HEK293 (cell line): Measurements from ENCODE around the gene LRBA.

Experiments
- EGR2 ChIP-seq: fragments of 450-650 bp; formaldehyde crosslinking; IDR thresholded peaks from 2 replicates; pipeline ENCODE4 v1.5.1; 2016; ENCODE audit warnings: low read depth, missing biosample characterization, missing genetic modification characterization
- GLIS1 ChIP-seq: fragments of 450-650 bp; formaldehyde crosslinking; IDR thresholded peaks from 2 replicates; pipeline ENCODE4 v1.5.1; 2016; ENCODE audit warnings: missing biosample characterization, missing genetic modification characterization
- IKZF3 ChIP-seq: fragments of 450-650 bp; IDR thresholded peaks from 2 replicates; pipeline ENCODE4 v1.5.0; 2018; ENCODE audit warnings: missing biosample characterization, mild to moderate bottlenecking, missing genetic modification characterization, moderate library complexity
- KLF17 ChIP-seq: fragments of 450-650 bp; formaldehyde crosslinking; IDR thresholded peaks from 2 replicates; pipeline ENCODE4 v1.5.1; 2016; ENCODE audit warnings: missing biosample characterization, missing genetic modification characterization
- MZF1 ChIP-seq: fragments of 450-650 bp; formaldehyde crosslinking; IDR thresholded peaks from 2 replicates; pipeline ENCODE4 v1.5.1; 2017; ENCODE audit warnings: missing biosample characterization, missing genetic modification characterization, borderline replicate concordance
- PRDM1 ChIP-seq: fragments of 450-650 bp; formaldehyde crosslinking; IDR thresholded peaks from 2 replicates; pipeline ENCODE4; 2016; ENCODE audit warnings: missing biosample characterization, missing genetic modification characterization
- PRDM10 ChIP-seq: fragments of 450-650 bp; formaldehyde crosslinking; IDR thresholded peaks from 2 replicates; pipeline ENCODE4 v1.5.1; 2016; ENCODE audit warnings: missing biosample characterization, missing genetic modification characterization
- PRDM6 ChIP-seq: fragments of 450-650 bp; formaldehyde crosslinking; IDR thresholded peaks from 2 replicates; pipeline ENCODE4 v1.5.1; 2017; ENCODE audit warnings: missing biosample characterization, missing genetic modification characterization
- SCRT1 ChIP-seq: fragments of 450-650 bp; formaldehyde crosslinking; IDR thresholded peaks from 2 replicates; pipeline ENCODE4 v1.5.1; 2016; ENCODE audit warnings: missing biosample characterization, missing genetic modification characterization, borderline replicate concordance
- SP7 ChIP-seq: fragments of 450-650 bp; formaldehyde crosslinking; IDR thresholded peaks from 2 replicates; pipeline ENCODE4 v1.5.1; 2016; ENCODE audit warnings: missing biosample characterization, missing genetic modification characterization
- TRIM28 ChIP-seq: IDR thresholded peaks from 2 replicates; pipeline ENCODE4 v1.6.1; 2011; ENCODE audit warnings: low read length, control low read depth, borderline replicate concordance
- WT1 ChIP-seq: fragments of 450-650 bp; formaldehyde crosslinking; IDR thresholded peaks from 2 replicates; pipeline ENCODE4 v1.5.1; 2016; ENCODE audit warnings: missing biosample characterization, missing genetic modification characterization
- YY1 ChIP-seq: fragments of 450-650 bp; formaldehyde crosslinking; IDR thresholded peaks from 2 replicates; pipeline ENCODE4 v1.5.1; 2018; ENCODE audit warnings: missing biosample characterization, missing genetic modification characterization
- ZNF10 ChIP-seq: fragments of 450-650 bp; formaldehyde crosslinking; IDR thresholded peaks from 2 replicates; pipeline ENCODE4 v1.5.1; 2017; ENCODE audit warnings: missing biosample characterization, missing genetic modification characterization
- ZNF132 ChIP-seq: fragments of 450-650 bp; formaldehyde crosslinking; IDR thresholded peaks from 2 replicates; pipeline ENCODE4 v1.5.1; 2017; ENCODE audit warnings: missing biosample characterization, missing genetic modification characterization, borderline replicate concordance
- ZNF184 ChIP-seq: fragments of 450-650 bp; IDR thresholded peaks from 2 replicates; pipeline ENCODE4 v1.5.1; 2018; ENCODE audit warnings: missing biosample characterization, mild to moderate bottlenecking, missing genetic modification characterization
- ZNF660 ChIP-seq: fragments of 450-650 bp; IDR thresholded peaks from 2 replicates; pipeline ENCODE4 v1.5.1; 2018; ENCODE audit warnings: missing biosample characterization, mild to moderate bottlenecking, missing genetic modification characterization
- ZSCAN30 ChIP-seq: fragments of 450-650 bp; IDR thresholded peaks from 2 replicates; pipeline ENCODE4 v1.5.1; 2018; ENCODE audit warnings: missing biosample characterization, mild to moderate bottlenecking, missing genetic modification characterization, moderate library complexity
- TF ChIP-seq, protein P1 (sequence below): fragments of 450-650 bp; formaldehyde crosslinking; IDR thresholded peaks from 2 replicates; pipeline ENCODE4 v1.5.1; 2016; ENCODE audit warnings: missing biosample characterization, missing genetic modification characterization
- TF ChIP-seq, protein P2 (sequence below): fragments of 450-650 bp; formaldehyde crosslinking; IDR thresholded peaks from 2 replicates; pipeline ENCODE4 v1.5.1; 2016; ENCODE audit warnings: missing biosample characterization, missing genetic modification characterization

Gene LRBA

DNA sequence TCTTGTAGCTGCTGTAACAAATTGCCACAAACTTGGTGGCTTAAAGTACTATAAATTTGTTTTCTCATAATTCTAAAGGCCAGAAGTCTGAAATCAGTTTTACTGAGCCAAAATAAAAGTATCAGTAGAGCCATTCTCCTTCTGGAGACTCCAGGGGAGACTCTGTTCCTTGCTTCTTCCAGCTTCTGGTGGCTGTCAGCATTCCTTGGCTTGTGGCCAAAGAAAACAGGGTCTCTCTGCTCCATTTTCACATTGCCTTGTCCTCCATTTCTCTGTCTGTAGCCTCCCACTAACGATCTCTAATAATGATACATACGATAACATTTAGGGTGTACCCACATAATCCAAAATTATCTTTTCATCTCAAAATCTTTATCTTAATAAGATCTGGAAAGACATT, 232.8 kb downstream of the LRBA start (continued):
- peak; percentile 28; the same call in 1 of the 2 replicates for TF ChIP-seq PRDM10 (tag by site-specific recombination)
- no peak for TF ChIP-seq ZNF132
- TF ChIP-seq KLF17 (tag by site-specific recombination), result no peak
- TF ChIP-seq PRDM1 (tag by site-specific recombination), result peak; percentile 45
- peak; percentile 49; the same call in 1 of the 2 replicates for TF ChIP-seq GLIS1
- TF ChIP-seq ZNF184, result 0 out of 2 replicates have a peak, but pooled peaks have one; percentile 74
- peak; percentile 51; the same call in 1 of the 2 replicates for TF ChIP-seq SCRT1 (tag by site-specific recombination)
- TF ChIP-seq TRIM28, result peak; percentile 73; the same call in 1 of the 2 replicates
- TF ChIP-seq ZNF10 (tag by site-specific recombination), result 0 out of 2 replicates have a peak, but pooled peaks have one; percentile 24
- TF ChIP-seq YY1, result peak; percentile 67; the same call in 1 of the 2 replicates
- TF ChIP-seq, protein P1, sequence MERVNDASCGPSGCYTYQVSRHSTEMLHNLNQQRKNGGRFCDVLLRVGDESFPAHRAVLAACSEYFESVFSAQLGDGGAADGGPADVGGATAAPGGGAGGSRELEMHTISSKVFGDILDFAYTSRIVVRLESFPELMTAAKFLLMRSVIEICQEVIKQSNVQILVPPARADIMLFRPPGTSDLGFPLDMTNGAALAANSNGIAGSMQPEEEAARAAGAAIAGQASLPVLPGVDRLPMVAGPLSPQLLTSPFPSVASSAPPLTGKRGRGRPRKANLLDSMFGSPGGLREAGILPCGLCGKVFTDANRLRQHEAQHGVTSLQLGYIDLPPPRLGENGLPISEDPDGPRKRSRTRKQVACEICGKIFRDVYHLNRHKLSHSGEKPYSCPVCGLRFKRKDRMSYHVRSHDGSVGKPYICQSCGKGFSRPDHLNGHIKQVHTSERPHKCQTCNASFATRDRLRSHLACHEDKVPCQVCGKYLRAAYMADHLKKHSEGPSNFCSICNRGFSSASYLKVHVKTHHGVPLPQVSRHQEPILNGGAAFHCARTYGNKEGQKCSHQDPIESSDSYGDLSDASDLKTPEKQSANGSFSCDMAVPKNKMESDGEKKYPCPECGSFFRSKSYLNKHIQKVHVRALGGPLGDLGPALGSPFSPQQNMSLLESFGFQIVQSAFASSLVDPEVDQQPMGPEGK (tag by site-specific recombination), result 0 out of 2 replicates have a peak, but pooled peaks have one; percentile 30
- peak; percentile 94 for TF ChIP-seq ZNF660 (tag by site-specific recombination)
- TF ChIP-seq, protein P2, sequence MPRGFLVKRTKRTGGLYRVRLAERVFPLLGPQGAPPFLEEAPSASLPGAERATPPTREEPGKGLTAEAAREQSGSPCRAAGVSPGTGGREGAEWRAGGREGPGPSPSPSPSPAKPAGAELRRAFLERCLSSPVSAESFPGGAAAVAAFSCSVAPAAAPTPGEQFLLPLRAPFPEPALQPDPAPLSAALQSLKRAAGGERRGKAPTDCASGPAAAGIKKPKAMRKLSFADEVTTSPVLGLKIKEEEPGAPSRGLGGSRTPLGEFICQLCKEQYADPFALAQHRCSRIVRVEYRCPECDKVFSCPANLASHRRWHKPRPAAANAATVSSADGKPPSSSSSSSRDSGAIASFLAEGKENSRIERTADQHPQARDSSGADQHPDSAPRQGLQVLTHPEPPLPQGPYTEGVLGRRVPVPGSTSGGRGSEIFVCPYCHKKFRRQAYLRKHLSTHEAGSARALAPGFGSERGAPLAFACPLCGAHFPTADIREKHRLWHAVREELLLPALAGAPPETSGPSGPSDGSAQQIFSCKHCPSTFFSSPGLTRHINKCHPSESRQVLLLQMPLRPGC, result 0 out of 2 replicates have a peak, but pooled peaks have one; percentile 46
- TF ChIP-seq EGR2 (tag by site-specific recombination), result no peak
- TF ChIP-seq MZF1 (tag by site-specific recombination), result 0 out of 2 replicates have a peak, but pooled peaks have one; percentile 60
- peak; percentile 64; the same call in 1 of the 2 replicates for TF ChIP-seq IKZF3
- peak; percentile 34; the same call in 1 of the 2 replicates for TF ChIP-seq WT1
- peak; percentile 42; the same call in 1 of the 2 replicates for TF ChIP-seq ZSCAN30 (tag by site-specific recombination)
- peak; percentile 86 for TF ChIP-seq PRDM6
- peak; percentile 40; the same call in 1 of the 2 replicates for TF ChIP-seq SP7 (tag by site-specific recombination)
